ENCODE results near the gene SLC16A10. TPM values are rescaled to one million over a fixed set of nuclear protein-coding genes. Genes with fewer than 3 reads are reported as not detected.

Gene SLC16A10
- total and polyA plus RNA-seq, 2 donors (not counting 3 experiments of a cell fraction or from before 2014, with no cell fraction given): not detected

- Histone ChIP-seq H3K4me3 (replicated peaks in 1 of 3; ENCODE audit: insufficient read depth in 1 of 3, low read depth in 1 of 3, low read length in 3 of 3) (no peak overlapping the region), H3K27me3 (ENCODE audit: control insufficient read depth in 2 of 2, insufficient read depth in 2 of 2, low read length in 2 of 2) (peaks cover 3 to 16% of the 10 kb centered on the region in 2 experiments), H2AFZ (ENCODE audit: low read depth, low read length) (no peak overlapping the region), H3K4me1 (ENCODE audit: control insufficient read depth, extremely low read depth, insufficient read depth, low read length) (no peaks in the 10 kb centered on the region), H3K9me3 (replicated peaks; ENCODE audit: control insufficient read depth, insufficient read depth, low read length) (no peaks in the 10 kb centered on the region), H3K9ac (replicated peaks; ENCODE audit: extremely low read depth, insufficient read depth, low read length) (no peak overlapping the region), H4K20me1 (replicated peaks; ENCODE audit: control insufficient read depth, extremely low read depth, insufficient read depth, low read length) (no peaks in the 10 kb centered on the region), H3K36me3 (ENCODE audit: control insufficient read depth in 2 of 2, extremely low read depth in 1 of 2, insufficient read depth in 2 of 2, low read length in 2 of 2) (no peaks in the 10 kb centered on the region), H3K4me2 (ENCODE audit: insufficient read depth, low read length) (no peak overlapping the region), H3K9me1 (replicated peaks; ENCODE audit: control insufficient read depth, extremely low read depth, insufficient read depth, low read length) (no peaks in the 10 kb centered on the region), H3K27ac (ENCODE audit: insufficient read depth, low read depth, low read length) (no peak overlapping the region), H3K79me2 (ENCODE audit: control insufficient read depth, insufficient read depth, low read length) (no peaks in the 10 kb centered on the region)
- intact Hi-C loops (cut with micrococcal nuclease): no loop called here
- TF ChIP-seq POLR2A (IDR thresholded peaks at IDR 0.05; ENCODE audit: low read depth, low read length): no peak
- TF ChIP-seq MYC (IDR thresholded peaks at IDR 0.05; ENCODE audit: low read depth, low read length): no peak
- TF ChIP-seq FOS (IDR thresholded peaks at IDR 0.05; ENCODE audit: borderline replicate concordance, insufficient read depth, low read length): no peak
- no peak for TF ChIP-seq GATA2 (IDR thresholded peaks at IDR 0.05; ENCODE audit: insufficient read depth, insufficient read length, low read depth, low read length)
- TF ChIP-seq CTCF (IDR thresholded peaks at IDR 0.05; ENCODE audit: extremely low read depth in 1 of 2, insufficient read depth in 1 of 2, low read depth in 1 of 2, low read length in 2 of 2): no peak
- no peak for TF ChIP-seq MAX (IDR thresholded peaks at IDR 0.05; ENCODE audit: insufficient read depth, insufficient read length)
- TF ChIP-seq EZH2 (IDR thresholded peaks at IDR 0.05; ENCODE audit: borderline replicate concordance, low read depth, low read length, severe bottlenecking): no peak
- no peak for TF ChIP-seq JUN (IDR thresholded peaks at IDR 0.05; ENCODE audit: borderline replicate concordance, insufficient read depth, insufficient read length, low read depth)
- no peak for TF ChIP-seq POLR2AphosphoS5 (IDR thresholded peaks at IDR 0.05; ENCODE audit: insufficient read depth, low read depth, low read length)
- no peak for DNase-seq (ENCODE audit: low read depth, low spot score)
- BruUV-seq (replicated peaks): no TSS peak
- no peak for FAIRE-seq
- POLR2A ChIA-PET: no interaction called here
- CTCF ChIA-PET: interaction anchor here (1.1 to 1.9 kb wide), 2 partner anchors 11 to 57 kb away, joined by 3 to 8 read pairs; no protein-coding TSS in a partner anchor
- dilution Hi-C loops (cut with MboI; ENCODE audit: extremely low pct_ligation_motif_present, low sequenced_read_pairs): no loop called here
Measured at GRCh38 chr6:111068109-111068865, 19.0 kb upstream of the SLC16A10 start.

All from endothelial cell of umbilical vein (primary cell).